ENCODE data around the gene RBM20. TPM values are rescaled to one million over a fixed set of nuclear protein-coding genes. Genes with fewer than 3 reads are reported as not detected.

Gene RBM20
- total and polyA plus RNA-seq, 2 of the 13 experiments (the other 11 are each of a cell fraction or from before 2014, with no cell fraction given) = 0.02 to 0.22 TPM

DNA sequence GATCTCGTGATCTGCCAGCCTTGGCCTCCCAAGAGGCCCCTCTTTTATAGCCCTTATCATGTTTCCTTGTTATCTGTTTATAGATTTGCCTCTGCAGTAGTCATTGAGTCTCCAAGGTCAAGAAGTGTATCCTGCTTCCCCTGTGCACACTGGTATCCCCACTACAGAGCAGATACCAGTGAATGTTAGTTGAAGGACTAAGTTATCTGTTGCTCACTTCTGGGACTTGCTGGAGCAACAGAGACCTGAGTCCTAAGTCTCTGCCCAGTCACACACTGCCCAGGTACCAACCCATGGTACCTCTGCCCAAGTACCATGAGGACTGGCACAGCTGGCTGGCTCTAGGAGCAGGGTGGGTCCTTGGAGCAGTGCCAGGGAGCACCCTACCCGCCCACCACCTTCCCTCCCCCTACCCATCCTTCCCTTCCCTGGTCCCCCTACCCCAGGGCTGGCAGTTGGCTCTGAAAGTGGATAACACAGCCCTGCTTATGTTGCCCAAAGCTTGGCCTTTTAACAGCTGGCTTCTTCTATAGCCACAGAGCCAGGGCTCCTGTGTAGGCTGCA, 201.1 kb downstream of the RBM20 start (continued):
- TF ChIP-seq PRPF4 (IDR thresholded peaks at IDR 0.05; ENCODE audit: low read depth, low read length, poor library complexity, severe bottlenecking) (no peak), ZNF777 (CRISPR knock-in tag; IDR thresholded peaks at IDR 0.05) (no peak), ZNF282 (IDR thresholded peaks at IDR 0.05; ENCODE audit: partially characterized antibody) (no peak), ZIK1 (CRISPR knock-in tag; IDR thresholded peaks at IDR 0.05; ENCODE audit: borderline replicate concordance, low read depth) (no peak), ZNF350 (CRISPR knock-in tag; IDR thresholded peaks at IDR 0.05; ENCODE audit: borderline replicate concordance, low read depth) (0 out of 2 replicates have a peak, but pooled peaks have one; percentile 1), STAG1 (CRISPR knock-in tag; IDR thresholded peaks at IDR 0.05) (no peak), ZNF253 (CRISPR knock-in tag; IDR thresholded peaks at IDR 0.05; ENCODE audit: borderline replicate concordance) (no peak), HNRNPH1 (optimal IDR thresholded peaks at IDR 0.05; ENCODE audit: low read depth, low read length) (no peak)
- TF ChIP-seq, protein P1, sequence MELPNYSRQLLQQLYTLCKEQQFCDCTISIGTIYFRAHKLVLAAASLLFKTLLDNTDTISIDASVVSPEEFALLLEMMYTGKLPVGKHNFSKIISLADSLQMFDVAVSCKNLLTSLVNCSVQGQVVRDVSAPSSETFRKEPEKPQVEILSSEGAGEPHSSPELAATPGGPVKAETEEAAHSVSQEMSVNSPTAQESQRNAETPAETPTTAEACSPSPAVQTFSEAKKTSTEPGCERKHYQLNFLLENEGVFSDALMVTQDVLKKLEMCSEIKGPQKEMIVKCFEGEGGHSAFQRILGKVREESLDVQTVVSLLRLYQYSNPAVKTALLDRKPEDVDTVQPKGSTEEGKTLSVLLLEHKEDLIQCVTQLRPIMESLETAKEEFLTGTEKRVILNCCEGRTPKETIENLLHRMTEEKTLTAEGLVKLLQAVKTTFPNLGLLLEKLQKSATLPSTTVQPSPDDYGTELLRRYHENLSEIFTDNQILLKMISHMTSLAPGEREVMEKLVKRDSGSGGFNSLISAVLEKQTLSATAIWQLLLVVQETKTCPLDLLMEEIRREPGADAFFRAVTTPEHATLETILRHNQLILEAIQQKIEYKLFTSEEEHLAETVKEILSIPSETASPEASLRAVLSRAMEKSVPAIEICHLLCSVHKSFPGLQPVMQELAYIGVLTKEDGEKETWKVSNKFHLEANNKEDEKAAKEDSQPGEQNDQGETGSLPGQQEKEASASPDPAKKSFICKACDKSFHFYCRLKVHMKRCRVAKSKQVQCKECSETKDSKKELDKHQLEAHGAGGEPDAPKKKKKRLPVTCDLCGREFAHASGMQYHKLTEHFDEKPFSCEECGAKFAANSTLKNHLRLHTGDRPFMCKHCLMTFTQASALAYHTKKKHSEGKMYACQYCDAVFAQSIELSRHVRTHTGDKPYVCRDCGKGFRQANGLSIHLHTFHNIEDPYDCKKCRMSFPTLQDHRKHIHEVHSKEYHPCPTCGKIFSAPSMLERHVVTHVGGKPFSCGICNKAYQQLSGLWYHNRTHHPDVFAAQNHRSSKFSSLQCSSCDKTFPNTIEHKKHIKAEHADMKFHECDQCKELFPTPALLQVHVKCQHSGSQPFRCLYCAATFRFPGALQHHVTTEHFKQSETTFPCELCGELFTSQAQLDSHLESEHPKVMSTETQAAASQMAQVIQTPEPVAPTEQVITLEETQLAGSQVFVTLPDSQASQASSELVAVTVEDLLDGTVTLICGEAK (IDR thresholded peaks at IDR 0.05) = no peak
- TF ChIP-seq, protein P1 (CRISPR knock-in tag; IDR thresholded peaks at IDR 0.05) = no peak
- TF ChIP-seq, protein P2, sequence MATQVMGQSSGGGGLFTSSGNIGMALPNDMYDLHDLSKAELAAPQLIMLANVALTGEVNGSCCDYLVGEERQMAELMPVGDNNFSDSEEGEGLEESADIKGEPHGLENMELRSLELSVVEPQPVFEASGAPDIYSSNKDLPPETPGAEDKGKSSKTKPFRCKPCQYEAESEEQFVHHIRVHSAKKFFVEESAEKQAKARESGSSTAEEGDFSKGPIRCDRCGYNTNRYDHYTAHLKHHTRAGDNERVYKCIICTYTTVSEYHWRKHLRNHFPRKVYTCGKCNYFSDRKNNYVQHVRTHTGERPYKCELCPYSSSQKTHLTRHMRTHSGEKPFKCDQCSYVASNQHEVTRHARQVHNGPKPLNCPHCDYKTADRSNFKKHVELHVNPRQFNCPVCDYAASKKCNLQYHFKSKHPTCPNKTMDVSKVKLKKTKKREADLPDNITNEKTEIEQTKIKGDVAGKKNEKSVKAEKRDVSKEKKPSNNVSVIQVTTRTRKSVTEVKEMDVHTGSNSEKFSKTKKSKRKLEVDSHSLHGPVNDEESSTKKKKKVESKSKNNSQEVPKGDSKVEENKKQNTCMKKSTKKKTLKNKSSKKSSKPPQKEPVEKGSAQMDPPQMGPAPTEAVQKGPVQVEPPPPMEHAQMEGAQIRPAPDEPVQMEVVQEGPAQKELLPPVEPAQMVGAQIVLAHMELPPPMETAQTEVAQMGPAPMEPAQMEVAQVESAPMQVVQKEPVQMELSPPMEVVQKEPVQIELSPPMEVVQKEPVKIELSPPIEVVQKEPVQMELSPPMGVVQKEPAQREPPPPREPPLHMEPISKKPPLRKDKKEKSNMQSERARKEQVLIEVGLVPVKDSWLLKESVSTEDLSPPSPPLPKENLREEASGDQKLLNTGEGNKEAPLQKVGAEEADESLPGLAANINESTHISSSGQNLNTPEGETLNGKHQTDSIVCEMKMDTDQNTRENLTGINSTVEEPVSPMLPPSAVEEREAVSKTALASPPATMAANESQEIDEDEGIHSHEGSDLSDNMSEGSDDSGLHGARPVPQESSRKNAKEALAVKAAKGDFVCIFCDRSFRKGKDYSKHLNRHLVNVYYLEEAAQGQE (IDR thresholded peaks at IDR 0.05; ENCODE audit: borderline replicate concordance in 1 of 2, low read depth in 1 of 2, low read length in 2 of 2) = no peak
- TF ChIP-seq, protein P3, sequence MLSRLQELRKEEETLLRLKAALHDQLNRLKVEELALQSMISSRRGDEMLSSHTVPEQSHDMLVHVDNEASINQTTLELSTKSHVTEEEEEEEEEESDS (CRISPR knock-in tag; IDR thresholded peaks at IDR 0.05; ENCODE audit: borderline replicate concordance) = no peak
- TF ChIP-seq, protein P4, sequence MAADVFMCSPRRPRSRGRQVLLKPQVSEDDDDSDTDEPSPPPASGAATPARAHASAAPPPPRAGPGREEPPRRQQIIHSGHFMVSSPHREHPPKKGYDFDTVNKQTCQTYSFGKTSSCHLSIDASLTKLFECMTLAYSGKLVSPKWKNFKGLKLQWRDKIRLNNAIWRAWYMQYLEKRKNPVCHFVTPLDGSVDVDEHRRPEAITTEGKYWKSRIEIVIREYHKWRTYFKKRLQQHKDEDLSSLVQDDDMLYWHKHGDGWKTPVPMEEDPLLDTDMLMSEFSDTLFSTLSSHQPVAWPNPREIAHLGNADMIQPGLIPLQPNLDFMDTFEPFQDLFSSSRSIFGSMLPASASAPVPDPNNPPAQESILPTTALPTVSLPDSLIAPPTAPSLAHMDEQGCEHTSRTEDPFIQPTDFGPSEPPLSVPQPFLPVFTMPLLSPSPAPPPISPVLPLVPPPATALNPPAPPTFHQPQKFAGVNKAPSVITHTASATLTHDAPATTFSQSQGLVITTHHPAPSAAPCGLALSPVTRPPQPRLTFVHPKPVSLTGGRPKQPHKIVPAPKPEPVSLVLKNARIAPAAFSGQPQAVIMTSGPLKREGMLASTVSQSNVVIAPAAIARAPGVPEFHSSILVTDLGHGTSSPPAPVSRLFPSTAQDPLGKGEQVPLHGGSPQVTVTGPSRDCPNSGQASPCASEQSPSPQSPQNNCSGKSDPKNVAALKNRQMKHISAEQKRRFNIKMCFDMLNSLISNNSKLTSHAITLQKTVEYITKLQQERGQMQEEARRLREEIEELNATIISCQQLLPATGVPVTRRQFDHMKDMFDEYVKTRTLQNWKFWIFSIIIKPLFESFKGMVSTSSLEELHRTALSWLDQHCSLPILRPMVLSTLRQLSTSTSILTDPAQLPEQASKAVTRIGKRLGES (CRISPR knock-in tag; IDR thresholded peaks at IDR 0.05; ENCODE audit: borderline replicate concordance) = no peak
